ENCODE results near the gene TMPRSS11D. TPM values are rescaled to one million over a fixed set of nuclear protein-coding genes. Genes with fewer than 3 reads are reported as not detected.

The TMPRSS11D gene
- total and polyA plus RNA-seq, 5 donors from 2014 or later: not detected

- ATAC-seq (ENCODE audit: low read depth in 2 of 2) (no peak), DNase-seq (no peak)
- Histone ChIP-seq H3K9me3 (ENCODE audit: control insufficient read depth in 2 of 2, low read length in 2 of 2) (no peaks in the 10 kb centered on the region), H3K27me3 (ENCODE audit: control insufficient read depth, insufficient read depth, low read length) (no peaks in the 10 kb centered on the region), H3K36me3 (ENCODE audit: control insufficient read depth, insufficient read depth, low read length) (no peaks in the 10 kb centered on the region), H3K4me3 (ENCODE audit: low read depth, low read length) (no peak overlapping the region), H3K4me1 (ENCODE audit: control insufficient read depth, insufficient read depth, low read length, poor library complexity, severe bottlenecking) (no peaks in the 10 kb centered on the region), H3K27ac (ENCODE audit: insufficient read depth, low read length, poor library complexity, severe bottlenecking) (no peak overlapping the region)
- peaks cover 0 to 1% (median 0%) of the 10 kb centered on the region in 7 donors for H3K9me3 Mint-ChIP-seq
- H3K27me3 Mint-ChIP-seq: peaks cover 5% of the 10 kb centered on the region
- H3K27ac Mint-ChIP-seq: no peak overlapping the region
- no peak overlapping the region for H3K4me3 Mint-ChIP-seq
- H3K4me1 Mint-ChIP-seq: no peaks in the 10 kb centered on the region
- H3K36me3 Mint-ChIP-seq: no peaks in the 10 kb centered on the region
Measured at GRCh38 chr4:67899096-67899495, 15.3 kb upstream of the TMPRSS11D start.

DNA sequence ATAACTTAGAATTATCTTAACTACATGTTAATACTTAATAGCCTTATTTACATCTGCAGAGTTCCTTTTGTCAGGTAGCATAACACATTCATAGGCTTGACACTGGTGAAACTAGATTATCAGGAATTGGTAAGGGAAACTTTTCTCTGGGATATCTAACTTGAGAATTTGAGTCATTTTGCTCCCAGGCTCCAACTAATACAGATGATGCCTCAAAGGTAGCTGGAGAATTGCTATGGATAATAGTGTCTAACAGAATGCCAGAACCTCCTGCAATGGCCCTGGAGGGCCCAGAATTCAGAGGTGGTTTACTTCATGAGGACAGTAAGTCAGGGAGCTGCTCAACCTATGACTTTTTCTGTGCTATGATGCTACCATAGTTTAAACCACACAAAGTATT, 13.9 kb upstream of the TMPRSS11D start:
- no peaks in the 10 kb centered on the region for H3K36me3 Mint-ChIP-seq

DNA sequence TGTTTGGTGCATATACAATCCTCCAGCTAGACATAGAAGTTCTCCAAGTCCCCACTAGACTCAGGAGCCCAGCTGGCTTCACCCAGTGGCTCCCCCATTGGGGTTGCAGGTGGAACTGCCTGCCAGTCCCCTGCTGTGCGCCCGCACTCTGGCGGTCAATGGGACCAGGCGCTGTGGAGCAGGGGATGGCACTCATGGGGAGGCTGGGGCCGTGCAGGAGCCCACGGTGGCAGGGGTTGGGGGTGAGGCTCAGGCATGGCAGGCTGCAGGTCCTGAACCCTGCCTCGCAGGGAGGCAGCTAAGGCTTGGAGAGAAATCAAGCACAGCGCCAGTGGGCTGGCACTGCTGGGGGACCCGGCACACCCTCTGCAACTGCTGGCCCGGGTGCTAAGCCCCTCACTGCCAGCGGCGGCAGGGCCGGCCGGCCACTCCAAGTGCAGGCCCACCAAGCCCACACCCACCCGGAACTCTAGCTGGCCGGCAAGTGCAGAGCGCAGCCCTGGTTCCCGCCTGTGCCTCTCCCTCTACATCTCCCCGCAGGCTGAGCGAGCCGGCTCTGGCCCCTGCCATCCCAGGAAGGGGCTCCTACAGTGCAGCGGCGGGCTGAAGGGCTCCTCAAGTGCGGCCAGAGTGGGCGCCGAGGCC, 12.7 kb upstream of the TMPRSS11D start:
- no peak overlapping the region for H3K27ac ChIP-seq (ENCODE audit: insufficient read depth, low read length, poor library complexity, severe bottlenecking)
- Mint-ChIP-seq H3K9me3 (no peaks in the 10 kb centered on the region), H3K4me1 (no peaks in the 10 kb centered on the region), H3K27ac (no peak overlapping the region), H3K4me3 (no peak overlapping the region), H3K36me3 (no peaks in the 10 kb centered on the region), H3K27me3 (no peaks in the 10 kb centered on the region)
- H3K36me3 ChIP-seq (ENCODE audit: control insufficient read depth, insufficient read depth, low read length): no peaks in the 10 kb centered on the region
- no peak overlapping the region for H3K4me3 ChIP-seq (ENCODE audit: low read depth, low read length)
- no peak for DNase-seq
- H3K9me3 ChIP-seq (ENCODE audit: control insufficient read depth in 2 of 2, low read length in 2 of 2): no peaks in the 10 kb centered on the region
- no peak for ATAC-seq (ENCODE audit: low read depth in 2 of 2)
- H3K27me3 ChIP-seq (ENCODE audit: control insufficient read depth, insufficient read depth, low read length): no peaks in the 10 kb centered on the region
- H3K4me1 ChIP-seq (ENCODE audit: control insufficient read depth, insufficient read depth, low read length, poor library complexity, severe bottlenecking): no peaks in the 10 kb centered on the region

More for the DNA sequence above, 13.9 kb upstream of the TMPRSS11D start:
- H3K4me3 Mint-ChIP-seq: no peak overlapping the region
- no peak overlapping the region for H3K27ac Mint-ChIP-seq
- Histone ChIP-seq H3K27me3 (ENCODE audit: control insufficient read depth, insufficient read depth, low read length) (no peaks in the 10 kb centered on the region), H3K27ac (ENCODE audit: insufficient read depth, low read length, poor library complexity, severe bottlenecking) (no peak overlapping the region), H3K36me3 (ENCODE audit: control insufficient read depth, insufficient read depth, low read length) (no peaks in the 10 kb centered on the region), H3K9me3 (ENCODE audit: control insufficient read depth in 2 of 2, low read length in 2 of 2) (no peaks in the 10 kb centered on the region), H3K4me3 (ENCODE audit: low read depth, low read length) (no peak overlapping the region), H3K4me1 (ENCODE audit: control insufficient read depth, insufficient read depth, low read length, poor library complexity, severe bottlenecking) (no peaks in the 10 kb centered on the region)
- no peaks in the 10 kb centered on the region for H3K4me1 Mint-ChIP-seq
- peaks cover under 1% of the 10 kb centered on the region for H3K27me3 Mint-ChIP-seq
- no peaks in the 10 kb centered on the region for H3K9me3 Mint-ChIP-seq
- no peak for ATAC-seq (ENCODE audit: low read depth in 2 of 2)
- no peak for DNase-seq

- H3K4me3 Mint-ChIP-seq: no peak overlapping the region
- H3K27me3 ChIP-seq (ENCODE audit: control insufficient read depth, insufficient read depth, low read length): no peaks in the 10 kb centered on the region
Measured at GRCh38 chr4:67894659-67895058, 10.9 kb upstream of the TMPRSS11D start.

DNA sequence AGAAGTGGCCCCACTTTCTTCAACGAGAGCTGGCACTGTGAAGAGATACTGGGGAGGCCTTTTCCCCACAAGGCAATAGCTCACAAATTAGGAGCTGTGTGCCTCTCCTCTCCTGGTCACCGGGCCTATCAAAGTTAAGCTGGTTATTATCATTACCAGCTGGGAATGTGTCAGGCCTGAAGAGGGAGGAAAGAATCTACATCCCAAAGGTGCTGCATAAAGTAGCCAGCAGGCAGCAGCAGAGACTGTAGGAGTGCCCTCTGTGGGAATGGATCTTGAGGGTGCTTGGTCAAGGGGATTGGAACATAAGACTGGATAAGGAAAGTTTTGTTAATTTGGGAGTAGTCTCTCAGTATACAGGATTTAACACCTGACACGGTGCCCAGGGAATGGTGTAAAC, 9.1 kb upstream of the TMPRSS11D start:
- no peak for ATAC-seq (ENCODE audit: low read depth in 2 of 2)
- Mint-ChIP-seq H3K27ac (no peak overlapping the region), H3K27me3 (no peaks in the 10 kb centered on the region), H3K4me3 (no peak overlapping the region), H3K9me3 (peaks cover 0 to 4% (median 0%) of the 10 kb centered on the region in 7 donors), H3K36me3 (no peaks in the 10 kb centered on the region), H3K4me1 (peaks cover 0 to 5% (median 0%) of the 10 kb centered on the region in 4 donors)
- Histone ChIP-seq H3K36me3 (ENCODE audit: control insufficient read depth, insufficient read depth, low read length) (no peaks in the 10 kb centered on the region), H3K4me1 (ENCODE audit: control insufficient read depth, insufficient read depth, low read length, poor library complexity, severe bottlenecking) (no peaks in the 10 kb centered on the region), H3K9me3 (ENCODE audit: control insufficient read depth in 2 of 2, low read length in 2 of 2) (no peaks in the 10 kb centered on the region), H3K27ac (ENCODE audit: insufficient read depth, low read length, poor library complexity, severe bottlenecking) (no peak overlapping the region), H3K4me3 (ENCODE audit: low read depth, low read length) (no peak overlapping the region), H3K27me3 (ENCODE audit: control insufficient read depth, insufficient read depth, low read length) (no peaks in the 10 kb centered on the region)
- DNase-seq: no peak

More at GRCh38 chr4:67894659-67895058, 10.9 kb upstream of the TMPRSS11D start:
- ATAC-seq (ENCODE audit: low read depth in 2 of 2) (no peak), DNase-seq (no peak)
- Histone ChIP-seq H3K9me3 (ENCODE audit: control insufficient read depth in 2 of 2, low read length in 2 of 2) (no peaks in the 10 kb centered on the region), H3K27ac (ENCODE audit: insufficient read depth, low read length, poor library complexity, severe bottlenecking) (no peak overlapping the region), H3K4me1 (ENCODE audit: control insufficient read depth, insufficient read depth, low read length, poor library complexity, severe bottlenecking) (no peaks in the 10 kb centered on the region), H3K4me3 (ENCODE audit: low read depth, low read length) (no peak overlapping the region), H3K36me3 (ENCODE audit: control insufficient read depth, insufficient read depth, low read length) (no peaks in the 10 kb centered on the region)
- no peak overlapping the region for H3K27ac Mint-ChIP-seq
- peaks cover 0 to 2% (median 0%) of the 10 kb centered on the region in 7 donors for H3K9me3 Mint-ChIP-seq
- H3K4me1 Mint-ChIP-seq: peaks cover 0 to 4% (median 0%) of the 10 kb centered on the region in 4 donors
- no peaks in the 10 kb centered on the region for H3K36me3 Mint-ChIP-seq
- no peaks in the 10 kb centered on the region for H3K27me3 Mint-ChIP-seq

DNA sequence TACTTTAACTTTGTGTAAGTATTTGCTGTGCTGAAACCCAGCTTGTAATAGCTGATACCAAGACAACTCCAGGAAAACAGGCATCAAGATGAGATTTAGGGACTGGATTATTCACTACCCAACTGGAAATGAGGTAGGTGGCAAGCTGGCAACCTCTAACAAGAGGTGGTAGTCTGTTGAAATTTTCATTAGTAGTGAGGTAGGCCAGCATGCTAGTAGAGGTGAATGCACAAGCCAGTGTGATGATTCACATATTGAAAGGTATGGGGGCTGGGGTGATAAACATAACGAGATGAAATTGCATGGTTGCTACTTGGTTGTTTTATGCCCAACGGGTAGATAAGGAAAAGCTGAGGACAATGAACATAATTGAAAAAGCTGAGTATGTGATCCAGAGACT, 8.5 kb upstream of the TMPRSS11D start:
- Histone ChIP-seq H3K36me3 (ENCODE audit: control insufficient read depth, insufficient read depth, low read length) (no peaks in the 10 kb centered on the region), H3K4me3 (ENCODE audit: low read depth, low read length) (no peak overlapping the region)
- DNase-seq: no peak

GRCh38 chr4:67891645-67892044, 7.8 kb upstream of the TMPRSS11D start:
- no peak for ATAC-seq (ENCODE audit: low read depth in 2 of 2)
- Histone ChIP-seq H3K9me3 (ENCODE audit: control insufficient read depth in 2 of 2, low read length in 2 of 2) (no peaks in the 10 kb centered on the region), H3K27me3 (ENCODE audit: control insufficient read depth, insufficient read depth, low read length) (no peaks in the 10 kb centered on the region), H3K4me1 (ENCODE audit: control insufficient read depth, insufficient read depth, low read length, poor library complexity, severe bottlenecking) (no peaks in the 10 kb centered on the region), H3K4me3 (ENCODE audit: low read depth, low read length) (no peak overlapping the region), H3K36me3 (ENCODE audit: control insufficient read depth, insufficient read depth, low read length) (no peaks in the 10 kb centered on the region), H3K27ac (ENCODE audit: insufficient read depth, low read length, poor library complexity, severe bottlenecking) (no peak overlapping the region)
- H3K27me3 Mint-ChIP-seq: no peaks in the 10 kb centered on the region
- no peak for DNase-seq
- H3K27ac Mint-ChIP-seq: no peak overlapping the region
- peaks cover 0 to 5% (median 0%) of the 10 kb centered on the region in 4 donors for H3K4me1 Mint-ChIP-seq
- H3K36me3 Mint-ChIP-seq: no peaks in the 10 kb centered on the region
- no peak overlapping the region for H3K4me3 Mint-ChIP-seq
- peaks cover 0 to 5% (median 0%) of the 10 kb centered on the region in 7 donors for H3K9me3 Mint-ChIP-seq

More for the DNA sequence above, 8.5 kb upstream of the TMPRSS11D start:
- no peak overlapping the region for H3K4me3 Mint-ChIP-seq
- H3K27ac Mint-ChIP-seq: no peak overlapping the region
- H3K9me3 Mint-ChIP-seq: peaks cover 0 to 5% (median 0%) of the 10 kb centered on the region in 7 donors
- no peaks in the 10 kb centered on the region for H3K4me1 ChIP-seq (ENCODE audit: control insufficient read depth, insufficient read depth, low read length, poor library complexity, severe bottlenecking)
- H3K36me3 Mint-ChIP-seq: no peaks in the 10 kb centered on the region
- no peaks in the 10 kb centered on the region for H3K27me3 ChIP-seq (ENCODE audit: control insufficient read depth, insufficient read depth, low read length)
- H3K9me3 ChIP-seq (ENCODE audit: control insufficient read depth in 2 of 2, low read length in 2 of 2): no peaks in the 10 kb centered on the region
- H3K27me3 Mint-ChIP-seq: no peaks in the 10 kb centered on the region
- ATAC-seq (ENCODE audit: low read depth in 2 of 2): no peak
- no peak overlapping the region for H3K27ac ChIP-seq (ENCODE audit: insufficient read depth, low read length, poor library complexity, severe bottlenecking)
- peaks cover 0 to 5% (median 0%) of the 10 kb centered on the region in 4 donors for H3K4me1 Mint-ChIP-seq

- Mint-ChIP-seq H3K4me3 (no peak overlapping the region), H3K4me1 (peaks cover 0 to 5% (median 0%) of the 10 kb centered on the region in 4 donors), H3K27me3 (peaks cover 5% of the 10 kb centered on the region), H3K9me3 (peaks cover 0 to 13% (median 2%) of the 10 kb centered on the region in 7 donors), H3K36me3 (no peaks in the 10 kb centered on the region), H3K27ac (no peak overlapping the region)
- H3K27me3 ChIP-seq (ENCODE audit: control insufficient read depth, insufficient read depth, low read length): no peaks in the 10 kb centered on the region
- H3K4me3 ChIP-seq (ENCODE audit: low read depth, low read length): no peak overlapping the region
- no peak overlapping the region for H3K27ac ChIP-seq (ENCODE audit: insufficient read depth, low read length, poor library complexity, severe bottlenecking)
- ATAC-seq (ENCODE audit: low read depth in 2 of 2): no peak
- no peaks in the 10 kb centered on the region for H3K36me3 ChIP-seq (ENCODE audit: control insufficient read depth, insufficient read depth, low read length)
- no peaks in the 10 kb centered on the region for H3K9me3 ChIP-seq (ENCODE audit: control insufficient read depth in 2 of 2, low read length in 2 of 2)
- DNase-seq: no peak
- no peaks in the 10 kb centered on the region for H3K4me1 ChIP-seq (ENCODE audit: control insufficient read depth, insufficient read depth, low read length, poor library complexity, severe bottlenecking)
Measured at GRCh38 chr4:67886281-67886680, 2.5 kb upstream of the TMPRSS11D start.

Measured in CD4-positive, CD25-positive, alpha-beta regulatory T cell (primary cell).